Dermis lymphatic vessel endothelial cell (primary cell): Measurements from ENCODE around the gene JARID2. TPM values are rescaled to one million over a fixed set of nuclear protein-coding genes. Genes with fewer than 3 reads are reported as not detected.

Experiments
- total RNA-seq: library from RNA; depleted of rRNA; stranded (reverse); fragments of >200 nt; gene quantifications from 2 replicates; pipeline ENCODE4 v1.2.1, GENCODE V29; 2014

The JARID2 gene
- 18.1 and 18.7 TPM in 2 replicates for total RNA-seq

DNA sequence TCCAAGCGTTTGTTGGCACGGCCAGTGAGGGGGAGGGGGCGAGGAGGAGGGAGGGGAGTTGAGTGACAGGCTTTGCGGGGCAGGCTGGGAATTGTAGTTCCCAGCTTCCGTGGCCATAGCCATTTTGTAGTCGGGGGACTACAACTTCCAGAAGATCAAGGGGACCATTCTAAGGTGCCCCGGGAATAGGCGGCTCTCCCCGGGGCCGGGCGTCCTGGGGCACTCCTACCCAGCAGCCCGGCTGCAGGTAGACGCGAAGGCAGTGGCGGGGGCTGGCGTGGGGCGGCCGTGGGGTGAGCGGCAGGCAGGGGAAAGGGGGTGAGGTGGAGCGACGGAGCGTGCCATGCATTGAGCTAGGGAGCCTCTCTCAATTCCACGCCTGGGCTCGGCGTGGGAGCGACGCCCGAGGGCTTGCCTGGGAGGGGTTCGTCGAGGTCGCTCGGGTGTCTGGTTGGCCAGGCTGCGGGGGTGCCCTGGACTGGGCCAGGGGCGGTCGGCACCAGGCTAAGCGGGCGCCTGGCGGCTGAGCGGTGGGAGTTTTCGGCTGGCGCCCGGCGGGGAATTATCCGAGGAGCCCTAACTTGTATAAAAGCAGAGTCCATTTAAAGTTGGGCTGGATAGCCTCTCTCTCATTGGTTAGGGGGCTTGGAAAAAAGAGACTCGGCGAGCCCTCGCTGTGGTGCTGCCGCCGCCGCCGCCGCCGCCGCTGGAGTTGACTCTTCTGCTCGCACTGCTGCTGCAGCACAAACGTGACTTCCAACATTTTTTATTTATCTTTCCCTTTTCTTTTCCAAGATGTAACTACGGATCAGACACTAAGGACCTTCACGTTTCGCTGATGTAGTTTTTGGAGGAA lies at the start of gene JARID2:
Gene JARID2, plus strand, starts transcription at position 709 of the 856 bp plus-strand sequence. CDS start 471 bp downstream, outside the sequence.

